ENCODE measurements around the gene SEH1L.
"Not testable (repeated sequence)": the region's sequence is repeated elsewhere in the genome, so short reads cannot be mapped to it uniquely, and the experiment has no call there.

The SEH1L gene

DNA sequence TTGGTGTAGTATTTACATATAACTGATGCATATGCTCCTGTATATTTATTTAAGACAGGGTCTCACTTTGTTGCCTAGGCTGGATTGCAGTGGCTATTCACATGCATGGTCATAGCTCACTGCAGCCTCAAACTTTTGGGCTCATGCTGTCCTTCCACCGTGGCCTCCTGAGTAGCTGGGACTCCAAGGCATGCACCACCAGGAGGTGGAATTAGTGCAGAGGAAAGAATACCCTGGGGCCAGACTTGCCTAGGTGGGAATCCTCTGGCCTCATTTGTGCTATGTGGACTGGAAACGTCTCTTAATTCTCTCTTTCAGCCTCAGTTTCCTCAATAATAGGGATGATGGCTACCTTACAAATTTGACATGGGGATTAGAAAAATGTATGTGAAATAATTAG, 45.6 kb downstream of the SEH1L start:
- no peak for DNase-seq (ENCODE audit: extremely low read depth in 1 of 2, low read depth in 1 of 2)

DNA sequence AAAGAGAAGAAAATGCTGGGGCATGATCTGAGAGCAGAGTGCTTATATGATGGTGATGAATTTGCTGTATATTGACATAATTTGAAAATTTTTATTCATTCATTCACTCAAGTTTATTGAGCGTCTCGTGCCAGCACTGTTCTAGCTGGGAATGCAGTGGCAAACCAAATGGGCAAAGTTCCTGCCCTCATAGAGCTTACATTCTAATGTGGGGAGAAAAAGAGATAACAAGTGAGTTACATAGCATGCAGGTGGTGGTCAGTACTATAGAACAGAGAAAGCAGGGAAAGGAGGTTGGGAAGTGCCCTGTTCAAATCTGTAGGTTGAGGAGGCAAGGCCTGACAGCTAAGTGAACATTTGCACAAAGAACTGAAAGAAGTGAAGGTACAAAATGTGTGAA, 47.6 kb downstream of the SEH1L start:
- no peak for DNase-seq (ENCODE audit: extremely low read depth in 1 of 2, low read depth in 1 of 2)

DNA sequence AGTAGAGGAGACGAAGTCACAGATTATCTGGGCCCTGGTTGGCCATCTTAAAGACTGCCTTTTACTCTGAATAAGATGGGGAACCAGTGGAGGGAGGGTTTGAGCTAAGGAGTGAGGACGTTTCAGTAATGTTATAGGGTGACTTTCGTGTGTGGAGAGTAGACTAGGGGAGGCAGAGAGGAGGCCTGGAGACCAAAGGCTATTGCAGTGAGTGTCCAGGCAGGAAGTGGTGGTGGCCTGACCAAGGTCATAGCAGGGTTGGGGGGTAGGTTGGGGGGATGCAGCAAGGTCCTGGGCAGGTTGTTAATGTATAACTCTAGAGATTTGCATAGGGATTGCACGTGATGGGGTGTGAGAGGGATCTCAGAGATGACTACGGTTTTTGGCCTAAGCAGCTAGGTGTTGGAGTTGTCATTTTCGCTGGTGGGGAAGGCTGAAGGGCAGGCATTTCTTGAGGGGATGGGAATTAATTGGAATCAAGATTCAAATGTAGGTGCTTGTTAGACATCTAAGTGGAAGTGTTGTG, 48.2 kb downstream of the SEH1L start:
- no peak for DNase-seq (ENCODE audit: extremely low read depth in 1 of 2, low read depth in 1 of 2)

DNA sequence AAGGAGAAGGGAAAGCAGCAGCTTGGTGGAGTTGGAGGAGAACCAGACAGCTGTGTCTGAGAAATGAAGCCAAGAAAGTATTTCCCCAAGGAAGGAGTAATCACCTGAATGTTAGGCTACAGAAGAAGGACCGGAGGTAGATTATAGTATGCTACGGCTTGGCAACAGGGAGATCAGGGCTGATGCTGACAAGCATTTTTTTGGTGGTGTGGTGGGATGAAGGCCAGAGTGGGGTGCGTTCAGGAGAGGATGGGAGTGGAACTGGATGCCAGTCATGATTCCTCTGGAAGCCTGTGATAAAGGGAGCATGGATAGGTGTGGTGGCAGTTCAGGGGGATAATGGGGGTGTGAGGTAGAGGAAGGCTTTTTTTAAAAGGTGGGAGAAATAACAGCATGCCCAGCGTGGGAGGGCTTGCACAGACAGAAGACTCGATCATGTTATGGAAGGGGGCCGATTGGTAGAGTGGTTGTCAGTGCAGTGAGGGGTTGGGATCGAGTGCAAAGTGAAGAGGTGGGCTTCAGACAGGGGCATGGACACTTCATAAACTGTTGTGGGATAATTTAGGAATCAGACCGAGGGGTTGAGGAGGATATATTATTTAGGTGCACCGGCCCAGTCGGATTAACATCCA, 49.0 kb downstream of the SEH1L start:
- no peak for DNase-seq (ENCODE audit: extremely low read depth in 1 of 2, low read depth in 1 of 2)

DNA sequence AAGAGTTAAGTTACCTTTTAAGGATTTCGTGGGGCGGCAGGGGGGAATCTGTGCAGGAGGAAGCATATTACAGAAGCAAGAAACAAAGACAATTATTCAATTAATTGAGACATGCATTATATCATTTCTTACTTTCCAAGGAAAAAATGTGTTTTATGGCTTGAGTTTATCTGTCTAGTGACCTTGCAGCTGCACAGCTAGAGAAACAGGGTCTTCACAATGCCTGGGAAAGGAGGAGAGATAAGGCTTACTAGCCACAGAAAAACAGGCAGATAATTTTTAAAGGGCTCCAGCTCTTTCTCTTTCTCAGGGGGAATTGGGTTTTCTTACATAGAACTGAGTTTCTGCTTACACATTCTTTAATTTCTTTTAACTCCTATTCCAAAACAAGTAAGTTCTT, 49.5 kb downstream of the SEH1L start:
- DNase-seq (ENCODE audit: extremely low read depth in 1 of 2, low read depth in 1 of 2), result not testable (repeated sequence)

DNA sequence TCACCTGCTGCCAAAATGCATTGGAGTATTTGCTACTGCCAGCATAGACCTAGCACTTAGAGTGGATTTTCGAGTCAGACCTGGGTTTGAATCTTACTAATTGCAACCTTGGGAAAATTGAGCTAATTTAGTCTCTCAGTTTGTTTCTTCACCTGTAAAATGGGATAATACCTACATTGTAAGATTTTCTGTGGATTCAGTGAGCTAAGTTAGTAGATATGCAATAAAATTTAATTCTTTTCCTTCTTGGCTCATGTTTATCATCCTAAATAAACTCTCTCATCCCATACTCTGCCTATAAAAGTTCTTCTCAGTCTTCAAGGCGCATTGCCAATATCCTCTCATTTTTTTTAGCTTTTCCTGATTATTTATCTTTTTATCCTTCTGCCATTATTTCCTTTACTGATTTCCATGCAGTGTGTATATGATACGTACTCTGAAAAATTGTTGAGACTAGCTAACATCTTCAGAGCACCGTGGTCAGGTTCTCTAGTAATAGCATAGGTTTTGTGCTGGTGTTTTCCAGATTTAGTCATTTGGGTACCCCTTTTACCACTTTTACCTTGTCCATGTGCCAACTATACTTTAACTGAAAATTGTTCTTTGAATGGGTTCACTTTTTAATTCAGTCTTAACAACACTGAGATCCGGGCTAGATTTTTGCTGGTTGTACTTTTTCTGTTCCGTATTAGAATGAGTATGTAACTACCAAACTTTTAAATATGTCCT, 50.7 kb downstream of the SEH1L start:
- no peak for DNase-seq (ENCODE audit: extremely low read depth in 1 of 2, low read depth in 1 of 2)

DNA sequence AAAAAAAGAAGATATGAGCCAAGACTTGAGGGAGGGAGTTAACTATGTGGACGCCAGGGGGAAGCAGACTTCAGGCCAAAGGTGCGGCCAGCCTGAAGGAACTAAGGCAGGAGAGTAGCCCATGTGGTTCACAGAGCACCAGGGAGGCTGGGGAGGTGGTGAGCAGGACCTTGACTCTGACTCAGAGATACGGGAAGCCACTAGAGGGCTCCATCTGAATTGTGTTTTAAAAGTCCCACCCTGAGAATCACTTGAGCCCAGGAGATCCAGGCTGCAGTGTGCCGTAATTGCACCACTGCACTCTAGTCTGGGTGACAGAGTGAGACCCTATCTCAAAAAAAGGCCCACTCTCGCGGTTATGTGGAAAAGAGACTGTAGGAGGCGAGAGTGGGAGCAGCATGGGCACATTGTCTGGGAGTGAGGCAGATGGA, 55.7 kb downstream of the SEH1L start:
- DNase-seq (ENCODE audit: extremely low read depth in 1 of 2, low read depth in 1 of 2), result peak in 1 of 2 donors; percentile 6

DNA sequence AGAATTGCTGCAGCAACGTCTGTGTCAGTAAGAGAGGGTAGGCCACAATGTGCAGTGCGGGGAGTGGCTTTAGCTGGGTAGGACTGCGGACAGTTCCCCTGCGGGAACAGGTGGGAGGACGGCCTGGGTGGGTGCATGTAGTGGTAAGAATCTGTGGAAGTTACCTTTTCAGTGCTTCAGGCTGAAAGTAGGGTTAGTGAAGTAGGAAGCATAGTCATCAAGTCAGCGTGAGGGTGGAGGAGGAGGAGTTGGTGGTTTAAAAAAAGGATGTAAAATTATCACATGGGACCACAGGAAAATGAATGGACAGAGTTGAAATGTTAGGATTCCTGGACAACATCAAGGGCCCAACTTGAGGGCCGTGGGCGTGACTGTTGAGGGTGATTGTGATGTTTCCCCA, 56.6 kb downstream of the SEH1L start:
- no peak for DNase-seq (ENCODE audit: extremely low read depth in 1 of 2, low read depth in 1 of 2)

DNA sequence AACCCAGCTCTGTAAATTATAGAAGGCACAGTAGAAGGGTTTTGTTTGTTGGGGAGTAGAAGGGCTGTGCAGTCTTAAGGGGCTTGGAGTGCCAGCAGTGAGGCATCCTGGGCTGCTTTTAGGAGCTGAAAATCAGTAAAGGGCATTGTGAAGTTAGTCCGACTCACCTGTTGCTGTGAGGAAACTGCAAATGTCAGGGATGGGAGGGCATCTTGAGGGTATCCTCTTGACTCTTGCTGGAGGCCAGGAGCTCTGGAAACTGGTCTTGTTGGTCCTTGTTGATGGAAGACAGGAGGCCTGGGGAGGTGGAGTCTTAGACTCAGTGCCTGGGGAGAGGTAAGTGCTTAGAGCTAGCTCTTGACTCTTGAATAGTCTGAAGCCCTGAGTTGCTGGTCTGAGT, 57.5 kb downstream of the SEH1L start:
- no peak for DNase-seq (ENCODE audit: extremely low read depth in 1 of 2, low read depth in 1 of 2)

DNA sequence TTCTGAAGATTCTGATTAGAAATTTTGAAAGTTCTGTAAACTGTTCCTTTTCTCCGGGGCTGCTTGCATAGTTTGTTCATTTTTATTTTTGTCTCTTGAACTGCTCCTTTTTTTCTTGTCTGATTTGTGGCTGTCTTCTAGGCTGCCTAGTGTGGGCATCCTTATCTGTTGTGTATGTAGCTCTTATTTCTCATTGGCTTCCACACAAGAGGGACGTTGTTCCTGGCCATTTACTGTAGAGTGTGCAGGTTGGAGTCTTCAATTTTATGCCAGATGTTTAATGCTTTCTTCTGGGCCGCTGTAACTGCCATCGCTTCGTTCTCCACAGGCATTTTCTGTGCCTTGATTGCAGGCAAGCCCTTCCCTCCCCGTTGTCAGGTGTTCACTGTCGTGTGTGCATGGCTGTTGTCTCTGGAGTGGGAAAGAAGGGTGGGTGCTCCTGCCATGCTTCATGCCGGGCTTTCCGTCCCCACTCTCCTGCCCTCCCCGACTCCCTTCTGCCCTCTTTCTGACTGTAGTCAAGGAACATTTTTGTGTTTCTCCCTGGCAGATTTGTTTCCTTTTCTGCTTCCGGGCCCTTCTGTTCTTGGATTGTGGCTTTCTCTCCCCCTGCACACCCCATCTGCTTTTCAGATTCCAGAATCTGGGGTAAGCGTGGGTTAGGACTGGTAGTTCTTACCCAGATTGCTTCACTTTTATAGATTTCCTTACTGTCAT, 58.9 kb downstream of the SEH1L start:
- DNase-seq (ENCODE audit: extremely low read depth in 1 of 2, low read depth in 1 of 2), result no peak

DNA sequence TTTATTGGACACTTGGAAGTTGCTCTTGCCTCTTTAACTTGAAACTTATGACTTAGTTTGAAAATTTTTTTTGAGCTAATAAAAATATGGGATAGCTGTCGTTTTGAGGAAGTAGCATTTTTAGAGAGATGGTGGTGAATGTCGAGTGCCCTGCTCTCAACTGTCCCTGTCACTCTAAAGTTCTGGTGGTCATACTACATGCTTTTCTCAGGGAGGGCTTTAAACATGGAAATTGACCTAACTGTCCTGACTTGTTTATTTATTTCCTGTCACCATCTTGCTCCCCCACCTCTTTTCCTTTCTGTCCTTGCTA, 59.4 kb downstream of the SEH1L start:
- DNase-seq (ENCODE audit: extremely low read depth in 1 of 2, low read depth in 1 of 2), result no peak

DNA sequence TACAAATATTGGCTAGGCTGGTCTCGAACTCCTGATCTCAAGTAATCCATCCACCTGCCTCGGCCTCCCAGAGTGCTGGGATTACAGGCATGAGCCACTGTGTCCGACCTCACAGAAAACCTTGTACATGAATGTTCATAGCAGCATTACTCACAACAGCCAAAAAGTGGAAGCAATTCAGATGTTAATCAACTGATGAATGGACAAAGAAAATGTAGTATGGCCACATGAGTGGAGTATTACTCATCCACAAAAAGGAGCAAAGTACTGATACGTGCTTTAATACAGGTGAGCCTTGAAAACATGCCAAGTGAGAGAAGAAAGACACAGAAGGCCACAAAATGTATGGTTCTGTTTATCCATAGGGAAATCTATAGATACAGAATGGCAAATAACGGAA, 63.9 kb downstream of the SEH1L start:
- no peak for DNase-seq (ENCODE audit: extremely low read depth in 1 of 2, low read depth in 1 of 2)

DNA sequence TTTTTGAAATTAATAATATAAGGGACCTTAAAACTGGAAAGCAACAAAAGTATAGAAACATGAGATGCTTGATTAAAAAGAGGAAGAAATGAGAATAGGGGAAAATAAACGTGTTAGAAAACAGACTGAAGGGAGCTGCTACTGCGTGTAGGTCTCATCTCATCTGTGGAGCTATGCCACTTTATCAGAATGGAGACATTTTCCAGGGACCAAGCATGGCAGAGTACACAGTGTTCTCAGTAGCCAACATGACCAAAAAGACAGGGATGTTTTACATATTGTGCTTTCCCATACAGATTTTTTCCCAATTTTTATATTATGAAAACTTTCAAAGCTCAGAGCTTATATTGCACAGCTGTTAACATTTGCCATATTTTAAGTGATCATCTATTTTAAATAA, 66.4 kb downstream of the SEH1L start:
- no peak for DNase-seq (ENCODE audit: extremely low read depth in 1 of 2, low read depth in 1 of 2)

DNA sequence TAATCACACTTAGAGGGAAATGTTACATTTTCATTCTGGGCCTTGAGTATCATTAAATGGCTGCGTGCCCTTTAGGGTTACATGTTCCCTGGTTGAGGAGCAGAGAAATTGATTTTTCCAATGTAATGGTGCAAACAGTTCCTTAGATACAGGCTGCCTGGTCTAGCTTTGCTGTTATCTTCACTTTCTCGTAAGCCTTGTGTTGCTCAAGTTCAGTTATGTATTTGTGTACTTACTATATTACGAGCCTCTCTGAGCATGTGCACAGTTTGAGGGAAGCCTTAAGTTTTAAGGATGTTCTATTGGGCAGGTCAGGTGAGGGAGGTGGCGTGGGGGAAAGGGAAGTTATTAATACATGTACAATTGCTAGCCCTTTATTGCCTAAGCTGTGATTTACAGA, 67.0 kb downstream of the SEH1L start:
- no peak for DNase-seq (ENCODE audit: extremely low read depth in 1 of 2, low read depth in 1 of 2)

DNA sequence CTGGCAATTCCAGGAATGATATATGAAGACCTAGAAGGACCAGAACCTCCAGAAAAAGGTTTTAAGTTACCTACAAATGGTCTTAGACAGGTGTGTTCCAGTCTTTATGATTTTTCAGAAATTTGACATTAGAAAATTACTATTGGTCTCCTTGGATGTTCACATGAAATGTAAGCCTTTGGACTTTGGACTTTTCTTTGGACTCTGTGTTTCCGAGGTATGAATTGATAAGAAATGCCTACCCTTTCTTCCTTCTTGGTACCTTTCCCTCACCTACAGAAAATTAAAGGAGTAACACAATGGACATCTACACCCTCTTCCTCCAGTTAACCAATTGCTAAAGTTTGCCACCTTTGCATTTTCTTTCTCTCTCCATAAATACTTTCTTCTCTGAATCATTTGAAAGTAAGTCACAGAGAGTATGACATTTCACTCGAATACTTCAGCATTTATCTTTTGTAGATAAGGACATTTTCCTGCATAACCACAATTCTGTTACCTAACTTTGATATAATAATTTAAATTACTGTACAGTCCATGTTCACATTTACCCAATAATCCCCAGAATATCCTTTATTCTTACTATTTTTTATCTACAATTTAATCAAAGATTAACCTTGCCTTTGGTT, 69.5 kb downstream of the SEH1L start:
- no peak for DNase-seq (ENCODE audit: extremely low read depth in 1 of 2, low read depth in 1 of 2)

DNA sequence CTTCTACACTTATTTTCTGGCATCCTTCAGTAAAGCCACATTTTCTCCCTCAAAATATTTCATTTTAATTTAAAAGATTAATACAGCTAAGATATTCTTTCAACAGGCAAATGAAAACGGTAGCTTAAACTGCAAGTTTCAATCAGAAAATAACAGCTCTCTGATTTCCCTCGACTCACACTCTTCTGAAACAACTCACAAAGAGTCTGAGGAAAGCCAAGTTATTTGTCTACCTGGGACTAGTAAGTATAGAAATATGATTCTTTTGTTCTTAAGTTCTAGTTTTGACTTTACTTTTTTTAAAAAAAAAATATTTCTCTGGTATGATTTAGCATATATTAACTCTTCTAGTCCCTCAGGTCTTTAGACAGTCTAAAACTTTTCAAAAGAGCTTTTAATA, 70.6 kb downstream of the SEH1L start:
- DNase-seq (ENCODE audit: extremely low read depth in 1 of 2, low read depth in 1 of 2), result no peak

DNA sequence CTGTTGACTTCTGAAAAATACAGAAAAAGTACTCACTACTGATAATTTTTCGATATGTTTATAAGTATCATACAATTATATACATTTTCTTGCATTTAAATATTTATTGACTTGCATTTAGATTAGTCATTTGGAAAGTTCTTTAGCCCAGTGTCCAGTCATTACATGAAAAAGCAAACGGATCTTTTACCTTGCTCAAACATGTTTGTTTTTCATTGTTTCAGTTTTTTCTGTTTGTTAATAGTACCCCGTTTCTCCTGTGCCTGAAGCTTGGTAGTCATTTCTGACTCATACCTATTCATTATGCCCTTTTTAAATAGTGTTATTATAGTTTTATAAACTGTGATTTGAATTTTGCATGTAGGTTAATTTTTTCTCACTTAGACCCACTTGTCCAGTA, 71.5 kb downstream of the SEH1L start:
- DNase-seq (ENCODE audit: extremely low read depth in 1 of 2, low read depth in 1 of 2), result no peak

DNA sequence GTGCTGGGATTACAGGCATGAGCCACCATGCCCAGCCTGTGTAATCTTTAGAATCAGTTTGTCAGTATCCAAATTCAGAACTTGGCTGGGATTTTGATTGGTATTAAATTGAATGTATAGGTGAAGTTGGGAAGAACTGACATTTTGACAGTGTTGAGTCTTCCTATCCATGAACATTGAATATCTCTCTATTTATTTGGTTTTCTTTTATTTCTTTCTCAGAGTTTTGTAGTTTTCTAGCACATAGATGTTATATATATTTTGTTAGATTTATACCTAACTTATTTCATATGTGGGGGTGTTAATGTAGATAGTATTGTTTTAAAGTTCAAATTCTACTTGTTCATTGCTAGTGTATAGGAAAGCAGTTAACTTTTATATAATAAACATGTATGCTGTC, 74.8 kb downstream of the SEH1L start:
- no peak for DNase-seq (ENCODE audit: extremely low read depth in 1 of 2, low read depth in 1 of 2)

DNA sequence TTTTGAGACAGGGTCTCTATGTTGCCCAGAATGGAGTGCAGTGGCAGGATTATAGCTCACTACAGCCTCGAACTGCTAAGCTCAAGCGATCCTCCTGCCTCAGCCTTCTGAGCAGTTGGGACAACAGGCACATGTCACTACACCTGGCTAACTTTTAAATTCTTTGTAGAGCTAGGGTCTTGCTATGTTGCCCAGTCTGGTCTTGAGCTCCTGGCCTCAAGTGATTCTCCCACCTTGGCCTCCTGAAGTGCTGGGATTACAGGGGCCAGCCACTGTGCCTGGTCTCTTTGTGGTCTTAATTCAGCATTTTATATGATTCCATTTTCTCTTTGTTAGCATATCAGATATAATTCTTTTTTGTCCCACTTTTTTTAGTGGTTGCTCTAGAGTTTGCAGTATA, 77.4 kb downstream of the SEH1L start:
- no peak for DNase-seq (ENCODE audit: extremely low read depth in 1 of 2, low read depth in 1 of 2)

DNA sequence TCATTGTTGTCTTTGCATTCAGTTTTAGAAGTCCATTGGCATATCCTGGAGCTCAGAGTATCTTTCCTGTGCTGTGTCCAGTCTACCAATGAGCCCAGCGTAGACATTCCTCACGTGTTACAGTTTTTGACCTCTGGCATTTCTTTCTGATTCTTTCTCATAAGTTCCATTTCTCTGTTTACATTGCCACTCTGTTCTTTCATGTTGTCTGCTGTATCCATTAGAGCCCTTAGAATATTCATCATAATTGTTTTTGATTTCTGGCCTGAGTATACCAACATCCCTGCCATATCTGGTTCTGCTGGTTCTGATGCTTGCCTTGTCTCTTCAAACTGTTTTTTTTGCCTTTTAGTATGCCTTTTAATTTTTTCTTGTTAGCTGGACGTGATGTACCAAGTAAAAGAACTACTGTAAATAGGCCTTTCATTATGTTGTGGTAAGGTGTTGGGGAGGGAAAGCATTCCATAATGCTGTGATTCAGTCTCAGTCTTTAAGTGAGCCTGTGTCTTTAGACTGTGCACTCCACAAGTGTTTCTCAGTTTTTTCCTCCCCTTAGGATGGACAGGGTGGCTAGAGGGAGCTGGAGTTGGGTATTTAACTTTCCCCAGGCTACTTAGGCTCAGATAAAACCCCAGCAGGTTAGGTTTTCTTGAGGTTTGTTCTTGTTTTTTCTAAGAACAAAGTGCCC, 78.9 kb downstream of the SEH1L start:
- DNase-seq (ENCODE audit: extremely low read depth in 1 of 2, low read depth in 1 of 2), result no peak

DNA sequence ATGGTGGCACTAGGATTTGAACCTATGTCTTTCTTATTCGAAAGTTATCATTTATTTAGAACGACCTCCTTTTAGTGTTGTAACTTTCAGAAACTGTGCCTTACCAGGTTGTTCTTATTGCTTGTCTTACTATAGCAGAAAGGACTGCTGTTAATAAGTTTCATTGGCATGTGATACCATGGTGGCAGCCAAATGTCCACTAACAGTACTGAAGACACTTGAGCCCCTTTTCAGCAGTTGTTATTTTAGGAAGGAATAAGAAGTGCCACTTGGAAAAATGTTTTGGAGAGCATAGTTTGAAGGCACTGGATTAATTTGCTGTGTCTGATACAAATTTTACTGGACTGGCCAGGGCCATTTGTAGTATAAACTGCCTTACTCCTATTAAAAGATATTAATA, 81.1 kb downstream of the SEH1L start:
- DNase-seq (ENCODE audit: extremely low read depth in 1 of 2, low read depth in 1 of 2), result no peak
